ENCODE data around the gene PASK.

The PASK gene

DNA sequence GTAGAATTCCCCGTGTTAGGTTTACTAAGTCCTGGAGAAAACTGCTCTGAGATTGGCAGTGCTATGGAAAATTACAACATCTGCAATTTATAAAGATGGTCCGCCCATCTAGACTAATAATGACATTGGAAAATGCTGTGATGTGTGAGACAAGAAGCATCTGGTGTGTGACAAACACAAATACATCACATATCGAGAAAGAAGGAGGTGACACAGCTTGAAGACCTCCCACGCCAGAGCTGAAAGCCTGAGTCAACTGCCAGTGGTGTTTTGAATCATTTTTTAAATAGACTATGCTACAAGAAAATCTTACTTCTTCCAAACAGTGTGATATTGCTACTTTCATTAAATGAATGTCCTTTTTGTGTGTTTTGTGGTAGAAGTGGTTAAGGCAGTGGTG, 30.6 kb upstream of the PASK start:
- DNase-seq = no peak

DNA sequence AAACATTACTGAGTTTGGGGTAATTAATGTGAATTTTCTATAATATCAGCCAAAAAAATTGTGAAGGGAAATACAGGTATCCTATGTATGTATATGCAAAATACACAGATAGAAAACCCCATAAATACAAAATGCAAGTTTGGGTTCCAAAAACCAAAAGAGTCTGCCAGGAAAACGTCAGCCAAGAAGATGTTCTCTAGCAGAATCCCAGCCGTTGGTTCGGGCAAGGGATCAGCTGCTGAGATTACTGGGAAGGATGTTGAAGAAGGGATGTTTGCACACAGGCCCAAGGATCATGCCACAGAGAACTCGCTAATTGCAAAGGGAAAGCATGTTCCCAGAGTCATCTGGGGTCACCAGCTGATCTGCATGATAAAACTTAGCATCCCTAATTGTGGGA, 29.7 kb upstream of the PASK start:
- DNase-seq = no peak

- DNase-seq = no peak
Measured at GRCh38 chr2:241177526-241178334, 28.5 kb upstream of the PASK start.

GRCh38 chr2:241173557-241173956, 24.3 kb upstream of the PASK start:
- no peak for DNase-seq

DNA sequence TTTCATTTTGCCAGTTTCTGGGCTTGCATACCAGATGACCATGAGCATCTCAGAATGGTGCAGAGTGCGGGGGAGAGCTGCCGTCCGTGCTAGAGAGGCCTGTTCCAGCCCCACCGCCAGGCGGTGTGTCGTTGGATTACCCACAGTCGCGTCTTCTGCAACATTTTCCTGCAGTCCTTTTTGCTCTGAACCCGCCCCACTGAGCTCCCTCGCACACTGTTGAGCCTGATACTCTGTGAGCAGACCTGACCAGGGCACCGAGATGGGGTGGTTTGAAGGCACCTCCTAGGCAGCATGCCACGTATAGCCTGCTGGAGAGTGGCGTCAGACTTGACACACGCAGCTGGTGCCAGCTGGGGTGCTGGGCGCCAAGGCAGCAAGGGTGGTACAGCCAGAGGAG, 19.1 kb upstream of the PASK start:
- no peak for DNase-seq

- DNase-seq = no peak
Measured at GRCh38 chr2:241163601-241164118, 14.4 kb upstream of the PASK start.

DNA sequence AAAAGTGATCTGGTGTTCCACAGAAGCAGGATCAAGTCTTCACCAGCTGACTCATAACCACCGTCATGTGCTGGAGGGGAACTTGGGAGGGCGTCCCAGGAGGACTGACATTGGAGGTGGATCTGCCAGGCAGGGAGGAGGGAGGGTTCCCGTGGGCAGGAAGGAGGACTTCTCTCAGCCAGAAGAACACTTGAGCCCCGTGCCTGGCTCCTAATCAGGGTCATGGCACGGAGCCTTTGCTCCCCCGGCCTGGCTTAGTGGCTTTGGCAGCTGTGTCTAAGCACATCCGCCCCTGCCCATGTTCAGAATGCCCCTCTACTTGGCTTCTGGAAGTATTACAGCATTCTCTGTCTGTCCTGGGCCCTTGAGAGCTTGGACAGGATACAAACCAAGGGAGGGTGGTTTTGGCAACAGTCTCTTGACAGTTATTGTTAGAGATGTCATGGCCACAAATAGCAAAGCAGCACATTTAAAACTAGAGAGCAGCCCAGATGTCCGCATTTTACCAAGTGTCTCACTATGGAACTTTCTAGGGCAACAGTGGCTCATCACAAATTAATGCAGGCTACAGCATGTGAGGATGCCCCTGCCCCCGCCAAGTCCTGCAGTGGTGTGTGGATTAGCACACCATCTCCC, 12.5 kb upstream of the PASK start:
- no peak for DNase-seq

GRCh38 chr2:241160318-241160717, 11.0 kb upstream of the PASK start:
- DNase-seq = no peak

- DNase-seq = no peak
Measured at GRCh38 chr2:241159116-241159515, 9.8 kb upstream of the PASK start.

GRCh38 chr2:241158546-241158900, 9.3 kb upstream of the PASK start:
- no peak for DNase-seq

DNA sequence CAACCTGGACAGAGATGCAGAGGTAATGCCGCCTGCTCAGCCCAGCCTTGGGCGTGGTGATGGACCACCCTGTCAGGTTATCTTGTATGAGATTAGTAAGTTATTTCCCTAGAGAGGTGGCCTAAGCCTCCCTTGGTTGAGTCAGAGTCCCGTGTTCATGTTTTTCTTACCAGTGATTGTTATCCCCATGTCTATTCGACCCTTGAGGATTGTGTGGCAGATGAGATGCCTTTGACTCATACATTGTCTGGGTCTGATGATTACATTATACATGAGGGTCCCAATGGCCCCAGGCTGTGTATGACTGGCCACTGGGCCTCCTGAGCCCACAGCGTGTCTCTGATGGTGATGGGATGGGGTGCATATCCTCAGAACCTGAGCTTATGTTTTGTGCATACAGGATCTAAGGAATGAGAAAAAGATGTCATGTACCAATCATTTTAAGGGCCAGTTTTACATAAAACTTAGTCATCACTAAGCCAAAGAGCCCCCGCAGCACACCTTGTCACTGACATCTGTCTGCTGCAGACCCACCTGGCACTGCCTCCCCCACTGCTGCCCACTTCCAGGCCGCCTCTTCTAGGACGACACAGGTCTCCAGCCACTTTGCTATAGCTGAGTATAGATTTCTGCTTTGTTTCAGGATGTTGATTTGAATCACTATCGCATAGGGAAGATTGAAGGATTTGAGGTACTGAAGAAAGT, 8.7 kb upstream of the PASK start:
- DNase-seq = no peak

- DNase-seq = no peak
Measured at GRCh38 chr2:241156971-241157441, 7.7 kb upstream of the PASK start.

DNA sequence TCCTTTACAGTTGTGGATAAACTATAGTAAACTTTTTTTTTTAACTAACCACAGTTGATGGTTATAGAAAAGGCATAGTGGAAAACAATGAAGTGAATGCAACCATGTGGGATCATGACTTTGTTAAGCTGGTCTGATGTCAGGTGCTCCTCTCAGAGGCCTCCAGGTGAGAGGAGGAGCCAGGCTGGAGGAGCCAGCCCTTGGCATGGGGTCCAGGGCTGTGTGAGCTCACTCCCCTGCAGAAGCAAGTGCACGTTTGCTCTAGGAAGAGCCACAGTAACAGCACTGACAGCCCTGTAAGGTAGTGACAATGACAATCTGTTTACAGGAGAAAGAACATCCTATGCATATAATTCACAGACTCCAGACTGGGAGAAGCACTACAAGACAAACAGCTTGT, 6.7 kb upstream of the PASK start:
- no peak for DNase-seq

DNA sequence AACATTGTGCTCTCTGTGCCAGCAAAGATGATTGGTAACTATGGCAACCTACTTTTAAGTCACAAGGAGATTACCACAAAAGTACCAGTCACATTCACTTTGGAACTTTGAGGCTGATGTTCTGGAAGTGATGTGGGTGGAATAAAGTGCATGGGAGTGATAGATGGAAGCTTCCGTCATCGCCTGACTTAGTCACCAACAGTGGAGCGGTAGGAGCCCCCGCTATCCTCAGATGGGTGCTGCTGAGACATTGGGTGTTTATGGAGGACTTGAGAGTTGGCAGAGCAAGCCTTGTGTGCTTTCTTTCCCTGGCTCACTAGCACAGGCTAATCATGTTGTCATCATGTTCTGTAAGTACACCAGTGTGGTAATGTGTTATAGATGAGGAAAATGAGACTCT, 5.6 kb upstream of the PASK start:
- no peak for DNase-seq

DNA sequence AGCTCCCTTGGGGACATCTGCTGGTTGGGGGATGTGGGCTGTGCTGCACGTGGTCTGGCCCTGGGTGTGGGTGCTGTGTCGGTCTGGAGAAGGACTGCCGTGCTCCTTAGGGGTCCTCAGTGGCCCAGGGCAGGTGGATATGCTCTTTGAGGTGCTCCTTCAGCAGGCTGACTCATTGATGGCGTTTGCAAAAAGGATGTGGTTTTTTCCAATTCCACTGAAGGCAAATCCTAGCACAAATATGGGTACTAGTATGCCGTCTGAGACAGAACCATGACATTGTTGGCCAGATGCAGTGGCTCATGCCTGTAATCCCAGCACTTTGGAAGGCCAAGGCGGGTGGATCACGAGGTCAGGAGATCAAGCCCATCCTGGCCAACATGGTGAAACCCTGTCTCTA, 4.3 kb upstream of the PASK start:
- DNase-seq = no peak

DNA sequence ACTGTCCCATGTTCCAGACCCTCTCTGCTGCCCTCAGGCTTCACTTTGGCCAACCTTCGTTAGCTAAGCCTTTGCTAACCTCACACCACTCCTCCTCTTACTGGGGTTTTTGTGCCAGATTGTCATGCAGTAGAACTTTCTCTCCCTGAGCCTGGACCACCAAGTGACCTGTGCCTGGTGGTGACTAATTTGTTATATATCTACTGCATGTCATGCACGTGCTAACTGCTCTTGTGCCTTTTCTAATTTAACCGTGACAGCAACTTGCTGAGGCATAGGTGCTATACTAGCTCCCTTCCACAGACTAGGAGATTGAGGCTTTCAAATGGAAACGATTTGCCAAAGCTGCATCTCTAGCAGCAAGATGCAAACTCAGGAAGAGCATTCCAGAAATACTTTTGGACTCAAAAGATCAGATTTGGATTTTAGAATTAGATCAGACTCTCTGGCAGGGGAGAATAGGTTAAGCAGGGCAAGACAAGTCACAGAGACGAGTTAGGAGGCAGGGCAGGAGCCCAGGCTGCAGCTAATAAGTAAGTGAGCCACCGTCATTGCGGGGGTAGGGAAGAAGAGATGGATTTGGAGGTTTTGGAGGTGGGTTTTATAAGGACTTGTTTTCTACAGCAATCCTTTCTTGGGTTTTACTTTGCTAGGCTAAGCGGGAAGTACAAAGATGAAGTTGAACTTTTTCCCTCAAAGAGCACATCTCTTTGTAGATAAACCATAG, 2.8 kb upstream of the PASK start:
- DNase-seq = no peak

DNA sequence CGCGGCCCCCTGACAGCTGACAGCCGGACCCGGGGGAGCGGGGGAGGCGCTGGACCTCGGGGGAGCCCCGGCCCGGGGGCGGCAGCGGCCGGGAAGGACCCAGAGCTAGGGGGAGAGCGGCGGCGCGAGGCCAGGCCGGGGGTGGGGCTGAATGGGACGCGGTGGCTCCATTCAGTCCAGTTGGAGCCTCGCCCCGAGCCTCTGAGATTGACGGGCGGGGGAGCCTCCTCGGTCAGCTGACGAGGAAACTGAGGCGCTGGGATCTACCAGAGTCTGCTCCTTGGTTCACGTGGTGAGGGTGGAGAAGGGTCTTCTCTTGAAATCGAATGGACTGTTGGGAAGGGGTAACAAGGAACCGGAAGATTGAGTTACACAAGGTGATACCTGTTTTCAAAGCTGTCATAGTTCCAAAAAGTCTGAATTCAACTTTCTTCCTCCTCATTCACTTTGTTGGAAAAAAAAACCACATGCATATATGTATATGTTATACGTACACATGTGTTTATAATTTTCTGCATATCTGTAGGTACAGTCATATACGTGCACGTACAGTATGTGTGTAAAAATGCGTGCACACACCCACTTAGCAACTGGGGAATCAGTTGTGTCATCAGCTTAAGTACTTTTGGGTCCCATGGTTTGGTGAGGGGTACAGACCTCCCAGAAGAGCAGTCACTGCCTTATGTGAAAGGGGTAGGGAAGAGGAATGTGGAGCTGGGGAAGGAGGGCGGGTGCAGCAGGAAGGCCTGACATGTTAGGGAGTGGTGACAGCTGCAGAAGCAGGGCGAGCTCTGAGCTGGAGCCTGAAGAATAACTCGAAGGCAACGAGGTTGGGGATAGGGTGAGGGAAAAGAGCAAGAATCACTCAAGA, 1.6 kb upstream of the PASK start:
- DNase-seq = no peak

DNA sequence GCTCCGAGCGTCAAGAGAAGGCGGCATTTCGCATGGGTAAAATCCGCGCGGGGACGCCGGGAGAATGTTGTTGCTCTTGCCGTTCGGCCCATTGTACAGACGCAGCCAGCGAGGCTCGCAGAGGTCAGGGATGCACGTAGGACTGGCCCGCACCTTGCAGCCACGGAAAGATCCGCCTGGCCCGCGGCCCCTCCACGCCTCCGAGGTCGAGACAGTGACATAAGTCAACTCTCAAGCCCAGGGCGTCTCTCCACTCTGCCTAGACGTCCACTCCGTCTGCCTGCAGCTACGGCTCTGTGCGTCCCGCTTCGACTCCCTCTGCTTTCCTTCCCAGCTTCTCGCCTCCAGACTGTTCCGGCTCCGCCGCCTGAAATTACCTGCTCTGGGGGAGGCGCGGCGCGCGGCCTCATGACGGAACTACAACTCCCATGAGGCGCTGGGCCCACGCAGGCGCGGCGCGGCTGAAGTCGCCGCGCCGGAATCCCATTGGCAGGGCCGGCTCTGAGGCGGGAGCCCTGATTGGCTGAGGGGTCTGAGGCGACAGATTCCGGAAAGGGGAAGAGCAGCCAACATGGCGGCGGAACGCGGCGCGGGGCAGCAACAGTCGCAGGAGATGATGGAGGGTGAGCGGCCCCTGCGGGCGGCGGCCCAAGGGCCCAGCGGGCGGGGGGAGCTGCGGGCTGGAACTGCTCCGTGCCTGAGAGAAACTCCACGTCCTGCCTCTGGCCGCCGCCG, 820 bp upstream of the PASK start, which contains the start of gene PPP1R7:
Gene PPP1R7, plus strand, starts transcription at position 543 of the 735 bp plus-strand sequence. Its CDS starts 29 bp downstream, at position 572.
- peak; percentile 88 to 94 for DNase-seq

GRCh38 chr2:241149675-241149924, 328 bp upstream of the PASK start:
- no peak for DNase-seq

DNA sequence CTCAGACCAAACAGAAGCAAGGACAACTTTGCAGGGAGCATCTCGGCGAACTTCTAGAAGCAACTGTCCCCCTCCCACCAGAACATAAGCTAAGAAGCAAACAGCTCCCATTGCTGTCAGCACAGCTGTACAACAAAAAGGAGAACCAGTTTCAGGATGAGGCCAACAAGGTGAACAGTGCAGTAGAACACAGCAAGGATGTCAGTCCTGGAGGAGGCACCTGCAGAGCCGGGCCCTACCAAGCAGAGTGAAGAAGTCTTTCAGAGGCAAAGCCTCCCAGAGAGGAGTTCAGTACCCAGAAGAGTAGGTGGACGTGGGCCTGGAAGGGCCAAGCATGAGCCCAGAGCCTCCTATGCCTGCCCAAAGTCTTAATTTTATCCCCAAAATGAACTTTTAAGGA, 1.0 kb downstream of the PASK start:
- no peak for DNase-seq

GRCh38 chr2:241147336-241147735, 1.9 kb downstream of the PASK start:
- no peak for DNase-seq

- DNase-seq = no peak
Measured at GRCh38 chr2:241146286-241146685, 3.0 kb downstream of the PASK start.
